ENCODE measurements around the gene ROCK2. TPM values are rescaled to one million over a fixed set of nuclear protein-coding genes. Genes with fewer than 3 reads are reported as not detected.

Gene ROCK2
- total RNA-seq, 1 donor from 2014 or later: 54.3 TPM

GRCh38 chr2:11389052-11389420 is 44.6 kb upstream of the ROCK2 start:
- H3K4me3 ChIP-seq: no peak overlapping the region
- ATAC-seq (no peak), DNase-seq (no peak)
- H3K36me3 ChIP-seq: no peaks in the 10 kb centered on the region
- no peaks in the 10 kb centered on the region for H3K27me3 ChIP-seq (ENCODE audit: low read depth)
- H3K9me3 ChIP-seq: no peaks in the 10 kb centered on the region
- H3K27ac ChIP-seq: peak overlapping the region; percentile 15
- intact Hi-C loops (cut with DNase I): no loop called here
- H3K4me1 ChIP-seq: peaks cover 38% of the 10 kb centered on the region
- TF ChIP-seq CTCF (IDR thresholded peaks at IDR 0.05): no peak

GRCh38 chr2:11388262-11389051 is 44.0 kb upstream of the ROCK2 start:
- TF ChIP-seq CTCF (IDR thresholded peaks at IDR 0.05): no peak
- Histone ChIP-seq H3K4me1 (peaks cover 38% of the 10 kb centered on the region), H3K9me3 (no peaks in the 10 kb centered on the region), H3K27ac (peak overlapping the region; percentile 15), H3K27me3 (ENCODE audit: low read depth) (no peaks in the 10 kb centered on the region), H3K36me3 (no peaks in the 10 kb centered on the region), H3K4me3 (no peak overlapping the region)
- DNase-seq: no peak
- intact Hi-C loops (cut with DNase I): no loop called here
- no peak for ATAC-seq

- H3K4me3 ChIP-seq: no peak overlapping the region
- TF ChIP-seq CTCF (IDR thresholded peaks at IDR 0.05): no peak
- ATAC-seq (peak in 1 of 2 donors; percentile 42), DNase-seq (no peak)
- peaks cover 38% of the 10 kb centered on the region for H3K4me1 ChIP-seq
- H3K27ac ChIP-seq: peak overlapping the region; percentile 15
- H3K9me3 ChIP-seq: no peaks in the 10 kb centered on the region
- no peaks in the 10 kb centered on the region for H3K27me3 ChIP-seq (ENCODE audit: low read depth)
- intact Hi-C loops (cut with DNase I): no loop called here
- no peaks in the 10 kb centered on the region for H3K36me3 ChIP-seq
Measured at GRCh38 chr2:11387843-11388242, 43.4 kb upstream of the ROCK2 start.

GRCh38 chr2:11387100-11387390 is 42.6 kb upstream of the ROCK2 start:
- TF ChIP-seq CTCF (IDR thresholded peaks at IDR 0.05): no peak
- intact Hi-C loops (cut with DNase I): no loop called here
- no peak for ATAC-seq

GRCh38 chr2:11385847-11386246 is 41.4 kb upstream of the ROCK2 start:
- intact Hi-C loops (cut with DNase I): no loop called here
- Histone ChIP-seq H3K27me3 (ENCODE audit: low read depth) (no peaks in the 10 kb centered on the region), H3K9me3 (no peaks in the 10 kb centered on the region), H3K36me3 (no peaks in the 10 kb centered on the region), H3K4me3 (no peak overlapping the region), H3K27ac (no peak overlapping the region), H3K4me1 (peaks cover 25% of the 10 kb centered on the region)
- DNase-seq (no peak), ATAC-seq (no peak)
- TF ChIP-seq CTCF (IDR thresholded peaks at IDR 0.05): no peak

More at GRCh38 chr2:11387100-11387390, 42.6 kb upstream of the ROCK2 start:
- Histone ChIP-seq H3K4me3 (no peak overlapping the region), H3K9me3 (no peaks in the 10 kb centered on the region), H3K27me3 (ENCODE audit: low read depth) (no peaks in the 10 kb centered on the region), H3K4me1 (peaks cover 33% of the 10 kb centered on the region), H3K27ac (no peak overlapping the region), H3K36me3 (no peaks in the 10 kb centered on the region)
- no peak for DNase-seq

Measured in lower lobe of right lung (tissue), 2 donors.